Dedifferentiated amniotic fluid mesenchymal stem cell (primary cell): ENCODE results near the gene TCF7L1.
A peak's percentile ranks its signal among the peaks of the same experiment; 100 is the strongest.
"Not testable (repeated sequence)": the region's sequence is repeated elsewhere in the genome, so short reads cannot be mapped to it uniquely, and the experiment has no call there.

Source experiments
- DNase-seq: peaks from one replicate; pipeline ENCODE4 v3.0.0-alpha.2; 2016; ENCODE audit errors: extremely low spot score

TCF7L1 gene

DNA sequence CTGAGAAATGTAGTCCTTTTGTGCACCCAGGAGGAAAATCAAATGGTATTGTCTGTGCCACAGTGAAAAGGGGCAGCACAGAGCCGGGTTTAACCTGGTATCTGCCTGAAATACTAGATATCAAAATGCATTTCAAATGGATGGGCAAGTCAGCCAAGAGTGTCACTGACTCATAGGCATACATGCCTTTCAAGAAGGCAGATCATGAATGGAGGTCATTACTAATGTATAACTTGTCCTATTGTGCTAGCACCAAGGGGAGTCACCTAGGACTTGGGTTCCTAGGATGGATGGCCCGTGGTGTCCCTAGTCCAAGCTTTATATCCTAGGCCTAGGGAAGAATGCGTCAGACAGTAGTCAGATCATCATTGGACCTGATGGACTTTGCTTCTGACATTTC lies 49.9 kb downstream of the TCF7L1 start:
- no peak for DNase-seq

- peak; percentile 46 for DNase-seq
These were observed 50.3 kb downstream of the TCF7L1 start for GRCh38 chr2:85183479-85183878.

DNA sequence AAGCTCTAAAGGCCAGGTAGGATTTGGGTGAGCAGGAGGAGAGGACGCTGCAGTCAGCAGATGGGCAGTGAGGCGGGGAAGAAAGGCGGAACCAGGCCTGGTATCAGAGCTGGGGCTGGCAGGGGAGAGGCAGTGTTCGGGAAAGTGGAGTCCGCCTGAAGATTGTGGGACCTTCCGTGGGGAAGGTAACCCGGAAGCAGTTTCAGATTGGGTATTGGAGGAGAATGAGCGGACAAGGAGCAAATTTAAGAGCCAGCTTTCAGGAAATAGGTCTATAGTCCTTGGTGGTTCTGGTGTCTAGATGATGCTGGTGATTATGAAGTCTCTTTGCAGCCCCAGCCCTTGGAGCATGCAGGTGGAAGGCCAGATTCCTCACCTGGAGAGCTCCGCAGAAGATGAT lies 51.0 kb downstream of the TCF7L1 start:
- DNase-seq, result no peak

DNA sequence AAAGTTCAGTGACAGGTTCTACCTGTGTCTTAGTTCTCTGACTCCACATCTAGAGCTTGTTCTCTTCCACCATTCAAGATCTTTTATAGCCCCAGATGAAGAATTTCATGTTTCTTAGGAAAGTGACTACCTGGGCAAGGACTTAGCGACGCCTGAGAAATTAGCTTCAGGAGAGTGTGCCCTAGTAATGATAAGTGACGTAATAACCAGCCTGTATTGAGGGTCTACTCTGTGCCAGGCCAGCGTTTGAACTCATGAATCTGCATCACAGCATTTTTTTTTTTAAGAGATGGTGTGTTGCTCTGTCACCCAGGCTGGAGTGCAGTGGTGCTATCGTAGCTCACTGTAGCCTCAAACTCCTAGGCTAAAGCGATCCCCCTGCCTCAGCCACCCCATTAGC lies 51.8 kb downstream of the TCF7L1 start:
- DNase-seq, result no peak

- no peak for DNase-seq
These were observed 52.3 kb downstream of the TCF7L1 start for GRCh38 chr2:85185431-85185940.

DNA sequence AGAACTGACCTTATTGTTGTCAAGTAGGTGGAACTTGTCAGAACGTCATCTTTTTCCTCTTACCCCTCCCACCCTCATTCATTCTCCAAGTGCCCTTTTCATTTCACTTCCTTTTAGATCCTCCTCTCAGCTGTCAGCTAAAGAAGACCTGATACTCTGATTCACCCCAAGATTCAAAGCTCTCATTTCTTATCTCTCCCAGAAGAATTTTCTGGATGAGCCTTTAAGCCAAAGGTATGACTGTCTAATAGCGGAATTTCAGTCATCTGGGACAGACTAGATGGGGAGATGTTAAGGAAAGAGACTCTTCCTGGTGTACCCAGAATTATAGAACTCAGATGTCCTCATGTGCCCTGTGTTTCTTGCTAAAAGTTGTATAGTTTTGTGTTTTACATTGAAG lies 53.9 kb downstream of the TCF7L1 start:
- no peak for DNase-seq

- no peak for DNase-seq
These were observed 55.7 kb downstream of the TCF7L1 start for GRCh38 chr2:85188852-85189251.

- DNase-seq, result no peak
These were observed 56.5 kb downstream of the TCF7L1 start for GRCh38 chr2:85189606-85190270.

DNA sequence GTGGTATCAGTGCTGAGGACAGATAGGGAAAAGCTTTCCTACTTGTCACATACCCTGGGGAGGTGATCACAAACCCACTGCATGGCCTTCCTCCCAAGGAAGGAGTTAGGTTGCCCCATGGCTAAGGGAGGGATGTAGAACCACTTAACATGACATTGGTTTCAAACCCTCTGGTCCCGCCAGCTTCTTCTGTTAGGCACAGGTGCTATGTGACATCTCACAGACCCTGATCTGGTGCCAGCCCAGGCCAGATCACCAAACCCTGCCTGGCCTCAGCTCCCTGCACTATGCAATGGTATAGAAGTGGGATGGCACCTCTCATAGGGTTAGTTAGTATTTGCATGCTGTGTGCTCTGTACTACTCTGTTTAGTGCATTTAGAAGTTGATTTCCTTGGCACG lies 58.0 kb downstream of the TCF7L1 start:
- no peak for DNase-seq

GRCh38 chr2:85194780-85195480 lies 61.7 kb downstream of the TCF7L1 start:
- DNase-seq, result no peak

DNA sequence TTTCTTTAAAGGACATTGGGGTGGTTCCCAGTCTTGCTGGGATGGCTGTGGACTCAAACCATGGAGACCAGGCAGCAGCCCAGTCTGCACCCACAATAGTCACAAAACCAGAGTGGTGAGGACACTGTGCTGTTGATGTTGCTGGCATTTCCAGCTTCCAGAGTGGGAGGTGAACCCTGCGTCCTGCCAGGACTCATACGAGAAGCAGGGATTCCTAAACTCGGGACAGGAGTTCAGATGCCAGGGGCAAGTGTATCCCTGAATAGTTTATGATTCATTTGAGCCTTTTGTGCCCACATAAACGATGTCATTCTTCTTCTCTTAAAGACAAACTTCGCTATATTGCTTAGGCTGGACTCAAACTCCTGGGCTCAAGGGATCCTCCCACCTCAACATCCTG lies 62.8 kb downstream of the TCF7L1 start:
- no peak for DNase-seq

GRCh38 chr2:85199698-85200097 lies 66.5 kb downstream of the TCF7L1 start:
- DNase-seq, result no peak

DNA sequence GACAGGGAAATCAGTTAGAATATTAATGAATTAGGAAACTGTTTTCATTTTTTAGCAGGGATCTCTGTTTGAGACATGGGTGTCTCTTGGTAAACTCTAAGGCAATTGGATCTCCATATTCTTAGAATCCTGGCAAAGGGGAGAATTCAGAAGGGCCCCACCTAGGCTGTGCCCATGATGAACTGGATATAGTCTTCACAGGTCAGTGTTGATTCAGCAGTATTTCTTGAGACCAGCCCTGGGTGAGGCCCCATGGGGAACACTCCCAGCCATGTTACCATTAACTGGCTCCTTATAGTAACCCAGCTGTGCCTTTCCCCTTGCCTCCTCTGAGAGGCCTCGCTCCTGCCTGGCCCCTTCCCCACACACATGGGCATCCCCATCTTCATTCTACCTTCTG lies 76.7 kb downstream of the TCF7L1 start:
- DNase-seq, result no peak

DNA sequence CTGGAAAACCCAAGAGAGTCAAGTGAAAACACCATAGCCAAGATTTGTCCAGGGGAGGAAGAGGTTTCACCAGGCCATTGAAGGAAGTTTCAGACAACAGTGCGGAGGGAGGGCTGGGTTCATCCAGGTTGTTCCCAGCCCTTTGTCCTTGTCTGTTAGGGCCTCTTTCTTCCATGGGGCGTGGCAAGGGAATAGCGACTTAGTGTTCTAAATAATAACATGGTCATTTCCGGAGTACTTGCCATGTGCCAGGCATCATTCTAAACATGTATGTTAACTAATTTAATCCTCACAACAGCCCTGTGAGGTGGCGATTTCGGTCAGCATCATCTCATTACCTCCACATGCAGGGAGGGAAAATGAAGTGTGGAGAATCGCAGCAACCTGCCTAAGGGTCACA lies 77.3 kb downstream of the TCF7L1 start:
- DNase-seq, result no peak

DNA sequence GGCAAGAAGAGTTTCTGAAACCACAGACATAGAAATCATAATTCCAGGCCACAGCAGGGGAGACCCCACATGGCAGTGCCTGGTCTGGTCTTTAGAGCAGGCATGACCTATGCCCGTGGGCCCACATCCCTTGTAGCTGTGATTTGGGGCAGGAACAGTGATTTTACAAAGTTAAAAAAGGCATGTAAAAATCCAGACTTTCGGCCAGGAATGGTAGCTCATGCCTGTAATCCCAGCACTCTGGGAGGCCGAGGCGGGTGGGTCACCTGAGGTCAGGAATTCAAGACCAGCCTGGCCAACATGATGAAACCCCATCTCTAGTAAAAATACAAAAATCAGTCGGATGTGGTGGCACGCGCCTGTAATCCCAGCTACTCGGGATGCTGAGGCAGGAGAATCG lies 78.4 kb downstream of the TCF7L1 start:
- DNase-seq, result not testable (repeated sequence)

DNA sequence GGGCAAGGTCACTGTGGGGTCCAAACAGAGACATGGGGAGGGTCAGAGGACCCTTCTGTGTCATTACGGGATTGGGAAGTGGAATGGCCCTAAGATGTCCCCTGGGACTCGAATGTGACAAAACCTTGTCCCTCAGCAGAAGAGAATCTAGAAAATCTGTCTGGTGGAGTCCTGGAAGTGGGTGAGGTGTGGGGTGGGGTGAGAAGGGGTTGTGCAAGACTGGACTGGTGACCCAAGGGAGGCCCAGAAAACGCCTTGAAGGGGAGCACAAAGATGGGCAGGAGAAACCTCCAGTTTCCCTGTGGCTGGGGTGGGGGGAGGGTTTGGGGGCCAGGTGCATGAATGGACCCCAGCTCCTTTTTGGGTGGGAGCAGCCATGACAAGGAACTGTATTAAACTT lies 79.6 kb downstream of the TCF7L1 start:
- no peak for DNase-seq

- DNase-seq, result no peak
These were observed 80.2 kb downstream of the TCF7L1 start for GRCh38 chr2:85213404-85213803.

DNA sequence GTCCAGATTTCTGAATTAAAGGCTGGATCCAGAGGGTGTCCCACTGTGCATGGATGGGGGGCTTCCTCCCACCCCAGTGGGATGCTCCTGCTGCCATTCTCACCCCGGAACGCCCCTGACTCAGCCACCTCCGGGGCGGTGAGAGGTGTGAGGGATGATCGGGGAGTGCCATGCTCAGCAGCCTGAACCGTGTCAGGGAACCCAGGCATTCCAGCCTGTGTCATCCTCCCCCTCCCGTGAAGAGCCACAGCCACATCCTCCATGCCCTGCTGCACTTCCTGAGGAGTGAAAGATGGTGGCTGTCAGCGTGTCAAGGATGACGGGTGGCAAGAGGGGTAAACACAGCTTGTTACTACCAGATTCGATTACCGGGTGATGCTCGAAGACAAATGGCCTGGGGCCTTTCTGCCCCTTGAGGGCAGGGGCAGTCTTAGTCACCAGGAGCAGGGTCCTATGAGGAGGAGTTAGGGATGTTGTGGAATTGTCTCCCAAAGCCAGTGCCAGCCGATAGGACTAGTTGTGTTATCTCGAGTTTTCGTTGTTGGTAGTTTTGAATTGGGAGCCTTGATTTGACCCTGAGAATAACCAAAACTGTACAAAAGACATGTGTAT lies 80.8 kb downstream of the TCF7L1 start:
- no peak for DNase-seq

DNA sequence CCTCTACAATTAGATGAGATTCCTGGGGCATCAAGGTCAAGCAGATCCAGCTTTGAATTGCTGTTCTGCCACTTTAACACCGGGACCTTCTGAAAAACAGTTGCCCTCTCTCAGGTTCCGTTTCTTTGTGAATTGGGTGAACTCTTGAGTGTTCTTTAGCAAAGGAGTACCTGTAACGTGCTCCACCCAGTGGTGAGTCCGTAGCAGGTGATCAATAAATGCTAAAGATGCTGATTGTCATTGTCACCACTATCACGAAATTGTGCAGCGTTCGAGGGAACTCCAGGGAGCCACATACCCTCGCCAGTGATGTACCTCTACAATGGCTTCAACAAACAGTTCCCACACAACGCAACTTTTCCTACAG lies 81.9 kb downstream of the TCF7L1 start:
- DNase-seq, result no peak

DNA sequence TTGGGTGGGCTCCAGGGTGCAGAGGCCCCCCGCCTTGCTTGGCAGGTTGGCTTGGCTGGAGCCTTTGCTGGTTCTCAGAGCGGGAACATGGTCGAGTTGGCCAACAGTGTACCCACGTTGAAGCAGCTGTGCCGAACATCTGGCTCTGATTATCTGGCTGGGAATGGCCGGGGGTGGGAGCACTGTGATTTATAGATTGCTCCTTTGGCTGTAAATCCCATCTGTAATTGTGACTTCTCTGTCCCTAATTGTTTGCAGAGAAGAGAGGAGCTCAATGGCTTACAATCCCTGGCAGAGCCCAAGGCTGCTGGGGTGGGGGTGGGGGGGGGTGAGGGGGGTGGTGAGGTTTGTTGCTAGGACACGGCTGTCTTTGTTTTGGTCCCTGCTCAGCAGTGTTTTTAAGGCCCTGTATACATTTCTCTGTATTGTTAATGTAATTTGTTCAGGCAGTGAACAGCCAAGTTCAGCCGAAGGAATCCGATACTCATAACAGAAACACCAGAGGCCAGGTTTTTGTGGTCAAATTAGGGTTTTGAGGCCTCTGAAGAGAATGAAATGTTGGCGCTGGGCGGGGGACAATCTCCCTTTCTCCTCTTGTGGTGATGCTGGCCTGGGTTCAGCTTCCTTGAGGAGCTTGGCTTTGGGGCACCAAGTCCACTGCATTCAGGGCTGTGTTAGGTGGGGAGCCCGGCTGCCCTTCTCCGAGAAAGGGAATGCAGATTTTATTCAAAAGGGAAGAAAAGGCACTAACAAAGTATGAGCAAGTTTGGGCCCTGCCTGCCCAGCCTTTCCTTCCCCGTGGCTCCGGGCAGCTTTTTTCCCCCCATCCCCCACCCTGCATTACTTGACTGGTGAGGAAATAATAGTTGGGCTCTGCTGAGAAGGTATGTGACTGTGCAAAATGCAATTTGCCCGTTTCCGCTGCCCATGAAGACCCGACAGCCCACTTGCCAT lies 82.5 kb downstream of the TCF7L1 start:
- peak; percentile 95 for DNase-seq

GRCh38 chr2:85216927-85217326 lies 83.7 kb downstream of the TCF7L1 start:
- no peak for DNase-seq

GRCh38 chr2:85221067-85221691 lies 88.0 kb downstream of the TCF7L1 start:
- no peak for DNase-seq
